GM19463 (cell line): ENCODE measurements around the gene PPP4R3A.
"Not testable (repeated sequence)": the region's sequence is repeated elsewhere in the genome, so short reads cannot be mapped to it uniquely, and the experiment has no call there.

Experiments used
- ATAC-seq: cut with Tn5 transposase; IDR thresholded peaks from one replicate; pipeline ENCODE4 v1.9.1; 2021; ENCODE audit warnings: mild to moderate bottlenecking, moderate library complexity; ENCODE audit not compliant: unreplicated experiment

PPP4R3A gene

DNA sequence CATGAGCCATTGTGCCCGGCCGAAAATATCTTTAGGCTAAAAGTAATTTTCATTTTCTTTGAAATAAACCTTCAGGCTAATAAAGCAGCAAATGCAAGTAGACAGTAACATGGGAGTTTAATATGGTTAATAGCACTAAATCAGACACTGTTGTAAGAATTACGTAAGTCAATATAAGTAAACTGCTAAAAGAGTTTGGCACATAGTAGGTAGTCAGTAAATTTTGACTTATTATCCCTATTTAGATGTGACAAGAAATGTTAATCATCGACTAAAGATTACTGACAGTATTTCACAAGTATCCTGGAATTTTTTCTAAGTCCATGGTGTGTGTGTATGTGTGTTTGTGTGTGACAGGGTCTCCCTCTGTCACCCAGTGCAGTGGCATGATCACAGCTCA is 3.9 kb downstream of the PPP4R3A start:
- ATAC-seq = no peak

GRCh38 chr14:91503000-91503504 is 7.1 kb downstream of the PPP4R3A start:
- ATAC-seq = no peak

GRCh38 chr14:91501951-91502930 is 7.9 kb downstream of the PPP4R3A start:
- no peak for ATAC-seq

DNA sequence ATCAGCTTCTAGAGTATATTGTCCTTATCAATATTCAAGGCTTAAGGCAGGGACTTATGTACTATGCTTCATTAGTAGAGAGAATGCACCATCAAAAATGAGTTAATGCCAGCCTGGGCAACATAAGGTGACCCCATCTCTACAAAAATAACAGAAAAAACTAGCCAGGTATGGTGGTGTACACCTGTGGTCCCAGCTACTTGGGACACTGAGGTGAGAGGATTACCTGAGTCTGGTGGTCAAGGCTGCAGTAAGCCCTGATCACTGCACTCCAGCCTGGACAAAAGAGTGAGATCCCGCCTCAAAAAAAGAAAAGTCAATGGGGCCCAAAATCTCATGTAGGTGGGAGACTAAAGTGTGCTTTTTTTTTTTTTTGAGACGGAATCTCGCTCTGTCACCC is 8.8 kb downstream of the PPP4R3A start:
- no peak for ATAC-seq

DNA sequence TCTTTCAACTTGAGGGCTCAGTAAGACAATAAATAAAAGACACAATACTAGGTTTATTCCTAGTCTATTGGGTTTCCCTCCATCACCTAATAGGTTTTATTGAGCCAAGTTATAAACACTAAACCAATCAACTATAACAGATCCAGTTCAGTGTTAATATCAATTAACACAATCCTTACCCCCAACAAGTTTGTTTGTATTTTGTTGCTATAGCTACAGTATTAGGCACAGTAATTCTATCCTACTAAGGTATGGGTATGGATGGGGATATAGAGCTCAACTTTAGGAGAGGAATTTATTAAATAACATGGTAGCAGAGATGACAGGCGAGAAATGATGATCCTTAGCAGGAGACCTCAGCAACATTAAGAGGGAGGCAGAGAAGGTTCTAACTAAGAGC is 13.3 kb downstream of the PPP4R3A start:
- ATAC-seq = no peak

DNA sequence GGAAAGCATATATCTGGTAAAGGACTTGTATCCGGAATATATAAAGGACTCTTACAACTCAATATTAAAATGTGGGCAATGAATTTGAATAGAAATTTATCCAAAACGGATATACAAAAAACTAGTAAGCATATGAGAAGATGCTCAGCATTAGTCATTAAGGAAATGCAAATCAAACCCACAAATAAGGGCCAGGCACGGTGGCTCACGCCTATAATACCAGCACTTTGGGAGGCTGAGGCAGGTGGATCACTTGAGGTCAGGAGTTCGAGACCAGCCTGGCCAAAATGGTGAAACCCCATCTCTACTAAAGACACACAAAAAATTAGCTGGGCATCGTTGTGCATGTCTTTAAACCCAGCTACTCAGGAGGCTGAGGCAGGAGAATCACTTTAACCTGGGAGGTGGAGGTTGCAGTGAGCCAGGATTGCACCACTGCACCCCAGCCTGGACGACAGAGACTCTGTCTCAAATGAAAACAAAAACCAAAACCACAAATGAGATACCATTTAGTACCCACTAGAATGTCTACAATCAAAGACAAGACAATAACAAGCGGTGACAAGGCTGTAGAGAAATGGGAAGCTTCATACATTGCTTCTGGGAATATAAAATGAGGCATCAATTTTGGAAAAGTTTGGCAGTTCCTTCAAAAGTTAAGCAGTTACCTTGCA is 15.6 kb downstream of the PPP4R3A start:
- ATAC-seq = not testable (repeated sequence)

GRCh38 chr14:91493169-91493568 is 16.9 kb downstream of the PPP4R3A start:
- ATAC-seq = no peak

GRCh38 chr14:91484744-91485143 is 25.4 kb downstream of the PPP4R3A start:
- ATAC-seq = peak; percentile 62

DNA sequence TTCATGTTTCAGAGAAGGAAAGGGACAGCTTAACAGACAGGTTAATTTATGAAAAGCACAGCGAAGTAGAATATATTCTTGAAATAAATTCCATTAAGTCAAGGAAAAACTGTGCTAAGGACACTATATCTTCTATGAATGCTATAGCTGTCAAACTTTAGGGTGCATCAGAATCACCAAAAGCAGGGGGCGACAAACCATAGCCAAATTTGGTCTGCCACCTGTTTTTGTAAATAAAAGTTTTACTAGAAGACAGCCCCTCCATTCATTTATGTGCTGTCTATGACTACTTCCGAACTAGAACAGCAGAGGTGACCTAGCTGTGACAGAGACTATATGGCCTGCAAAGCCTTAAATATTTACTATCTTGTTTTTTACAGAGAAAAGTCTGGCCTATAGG is 25.9 kb downstream of the PPP4R3A start:
- no peak for ATAC-seq

- ATAC-seq = no peak
These were observed 27.7 kb downstream of the PPP4R3A start for GRCh38 chr14:91482263-91483013.

DNA sequence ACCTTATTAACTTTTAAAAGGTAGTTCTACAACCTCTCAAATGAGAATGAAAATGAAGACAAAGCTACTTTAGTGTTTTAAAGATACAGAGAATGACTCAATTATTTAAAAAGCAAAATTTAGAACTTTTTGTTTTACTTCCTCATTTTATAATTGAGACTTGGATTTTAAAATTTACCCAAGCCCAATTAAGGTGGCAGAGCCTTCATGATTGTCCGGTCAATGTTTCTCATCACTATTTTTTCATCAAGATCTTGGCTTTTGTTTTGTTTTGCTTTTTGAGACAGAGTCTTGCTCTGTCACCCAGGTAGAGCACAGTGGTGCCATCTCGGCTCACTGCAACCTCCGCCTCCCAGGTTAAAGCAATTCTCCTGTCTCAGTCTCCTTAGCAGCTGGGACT is 32.7 kb downstream of the PPP4R3A start:
- no peak for ATAC-seq

DNA sequence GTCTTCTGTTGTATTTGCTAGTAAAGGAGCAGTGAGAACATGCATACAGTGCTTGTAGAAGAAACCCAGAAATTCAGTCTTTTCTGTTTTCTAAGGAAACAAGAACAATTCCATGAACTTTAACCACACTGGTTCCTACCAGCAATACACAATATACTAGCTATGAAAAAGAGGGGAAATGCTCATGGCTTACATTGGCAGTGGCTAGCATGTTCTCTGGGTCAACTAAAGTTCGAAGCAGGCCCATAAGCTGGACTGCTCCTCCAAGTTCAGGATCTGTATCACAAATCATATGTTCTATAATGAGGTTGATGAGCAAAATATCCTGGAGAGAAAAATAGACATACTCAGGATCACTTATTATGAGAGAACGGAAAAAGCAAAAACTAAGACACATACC is 37.1 kb downstream of the PPP4R3A start:
- ATAC-seq = no peak

DNA sequence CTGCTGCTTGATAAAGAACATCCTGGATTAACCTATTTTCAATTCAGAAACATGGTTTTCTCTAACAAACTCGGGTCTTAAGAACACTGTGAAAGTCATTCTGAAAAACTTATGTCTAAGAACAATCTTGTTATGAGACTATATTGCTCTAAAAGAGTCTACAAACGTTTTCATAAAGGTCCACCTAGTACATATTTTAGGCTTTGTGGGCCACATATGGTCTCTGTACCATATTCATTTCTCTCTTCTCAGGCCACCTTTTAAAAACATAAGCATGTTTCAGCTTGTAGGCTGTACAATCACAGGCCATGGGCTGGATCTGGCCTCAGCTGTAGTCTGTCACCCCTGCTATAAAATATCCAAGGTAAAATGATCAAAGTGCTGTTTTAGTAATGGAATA is 39.9 kb downstream of the PPP4R3A start:
- no peak for ATAC-seq

GRCh38 chr14:91466192-91466591 is 43.9 kb downstream of the PPP4R3A start:
- ATAC-seq = no peak

GRCh38 chr14:91464615-91465205 is 45.4 kb downstream of the PPP4R3A start:
- no peak for ATAC-seq

GRCh38 chr14:91458612-91459011 is 51.5 kb downstream of the PPP4R3A start:
- no peak for ATAC-seq

GRCh38 chr14:91456283-91456682 is 53.8 kb downstream of the PPP4R3A start:
- no peak for ATAC-seq

GRCh38 chr14:91454580-91454979 is 55.5 kb downstream of the PPP4R3A start:
- ATAC-seq = no peak

GRCh38 chr14:91454155-91454554 is 56.0 kb downstream of the PPP4R3A start:
- ATAC-seq = no peak

GRCh38 chr14:91453744-91454143 is 56.4 kb downstream of the PPP4R3A start:
- no peak for ATAC-seq
